ENCODE data around the gene CCDC142.
A peak's percentile ranks its signal among the peaks of the same experiment; 100 is the strongest.
"Not testable (repeated sequence)": the region's sequence is repeated elsewhere in the genome, so short reads cannot be mapped to it uniquely, and the experiment has no call there.

CCDC142 gene

DNA sequence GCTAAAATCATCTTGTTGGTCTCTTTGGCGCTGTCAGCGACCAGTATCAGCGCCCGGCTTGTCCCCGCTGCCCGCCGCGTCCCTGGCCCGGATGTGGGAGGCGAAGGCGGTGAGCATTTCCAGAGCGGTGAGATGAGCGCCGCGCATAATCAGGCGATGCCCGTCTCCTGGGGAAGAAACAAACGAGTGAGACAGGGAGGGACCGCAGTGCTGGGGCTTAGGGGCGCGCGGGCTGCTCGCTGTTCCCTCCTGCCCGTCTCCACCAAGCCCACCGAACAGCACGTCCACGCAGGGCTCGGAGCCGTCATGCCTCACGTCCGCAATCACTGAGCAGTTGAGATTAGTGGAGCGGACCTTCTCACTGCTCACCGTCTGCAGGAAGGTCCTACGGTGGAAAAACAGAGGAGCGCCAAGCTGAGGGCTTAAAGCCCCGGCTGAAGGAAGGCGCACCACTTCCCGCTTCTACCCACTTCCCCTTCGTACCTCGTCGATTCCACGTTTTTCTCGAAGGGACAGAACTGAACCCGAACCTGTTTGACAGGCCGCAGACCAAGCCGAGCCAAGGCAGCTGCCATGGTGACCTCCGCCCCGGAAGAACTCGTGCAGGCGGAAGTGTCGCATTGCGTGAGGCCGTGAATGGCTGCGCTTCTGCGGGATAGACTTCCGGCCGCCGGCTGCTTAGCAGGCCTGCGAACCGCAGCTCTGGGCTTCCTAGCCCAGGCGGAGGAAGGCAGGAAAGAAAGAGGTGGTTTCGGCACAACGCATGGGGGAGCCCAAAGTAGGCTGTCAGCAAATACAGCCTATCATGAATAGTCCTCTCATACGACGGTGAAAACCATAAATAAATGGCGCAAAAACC lies 10.5 kb downstream of the CCDC142 start, which contains the start of gene MRPL53:
Gene MRPL53 (minus strand): TSS at position 595 of the 859 bp plus-strand sequence. CDS start 20 bp downstream, at position 575.
- TF ChIP-seq, protein P1, sequence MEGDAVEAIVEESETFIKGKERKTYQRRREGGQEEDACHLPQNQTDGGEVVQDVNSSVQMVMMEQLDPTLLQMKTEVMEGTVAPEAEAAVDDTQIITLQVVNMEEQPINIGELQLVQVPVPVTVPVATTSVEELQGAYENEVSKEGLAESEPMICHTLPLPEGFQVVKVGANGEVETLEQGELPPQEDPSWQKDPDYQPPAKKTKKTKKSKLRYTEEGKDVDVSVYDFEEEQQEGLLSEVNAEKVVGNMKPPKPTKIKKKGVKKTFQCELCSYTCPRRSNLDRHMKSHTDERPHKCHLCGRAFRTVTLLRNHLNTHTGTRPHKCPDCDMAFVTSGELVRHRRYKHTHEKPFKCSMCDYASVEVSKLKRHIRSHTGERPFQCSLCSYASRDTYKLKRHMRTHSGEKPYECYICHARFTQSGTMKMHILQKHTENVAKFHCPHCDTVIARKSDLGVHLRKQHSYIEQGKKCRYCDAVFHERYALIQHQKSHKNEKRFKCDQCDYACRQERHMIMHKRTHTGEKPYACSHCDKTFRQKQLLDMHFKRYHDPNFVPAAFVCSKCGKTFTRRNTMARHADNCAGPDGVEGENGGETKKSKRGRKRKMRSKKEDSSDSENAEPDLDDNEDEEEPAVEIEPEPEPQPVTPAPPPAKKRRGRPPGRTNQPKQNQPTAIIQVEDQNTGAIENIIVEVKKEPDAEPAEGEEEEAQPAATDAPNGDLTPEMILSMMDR (IDR thresholded peaks at IDR 0.05; ENCODE audit: low read depth, low read length, missing control alignments) = no peak

DNA sequence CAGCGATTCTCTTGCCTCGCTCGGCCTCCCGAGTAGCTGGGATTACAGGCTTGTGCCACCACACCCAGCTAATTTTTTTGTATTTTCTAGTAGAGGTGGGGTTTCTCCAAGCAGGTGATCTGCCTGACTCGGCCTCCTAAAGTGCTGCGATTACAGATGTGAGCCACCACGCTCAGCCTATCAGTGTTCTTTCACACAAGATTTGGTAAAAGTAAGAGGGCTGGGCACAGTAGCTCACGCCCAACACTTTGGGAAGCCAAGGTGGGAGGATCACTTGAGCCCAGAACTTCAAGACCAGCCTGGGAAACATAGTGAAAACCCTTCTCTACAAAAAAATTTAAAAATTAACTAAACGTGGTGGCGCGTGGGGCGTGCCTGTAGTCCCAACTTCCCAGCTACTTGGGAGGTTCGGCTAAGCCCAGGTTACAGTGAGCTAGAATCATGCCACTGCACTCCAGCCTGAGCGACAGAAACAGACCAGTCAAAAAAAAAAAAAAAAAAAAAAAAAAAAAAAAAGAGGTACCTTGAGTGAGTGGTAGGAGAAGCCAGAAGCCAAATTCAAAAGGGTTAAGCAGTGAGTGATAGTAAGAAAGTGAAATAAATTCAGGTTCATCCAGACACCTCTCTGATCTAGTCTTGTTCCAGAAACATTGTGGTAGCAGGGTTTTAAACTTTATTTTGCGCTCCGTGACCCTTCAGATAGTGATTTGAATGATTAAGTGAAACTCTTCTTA lies 11.3 kb downstream of the CCDC142 start:
- H3K4me3 ChIP-seq (replicated peaks; ENCODE audit: low read depth, low read length) = peak overlapping the region; percentile 63
- DNase-seq (ENCODE audit: extremely low read depth, low read depth) = no peak
- TF ChIP-seq, protein P1 (IDR thresholded peaks at IDR 0.05; ENCODE audit: low read depth, low read length, missing control alignments) = no peak

More for the DNA sequence above, 10.5 kb downstream of the CCDC142 start, which contains the start of gene MRPL53:
- peak; percentile 84 for DNase-seq (ENCODE audit: extremely low read depth, low read depth)
- H3K4me3 ChIP-seq (replicated peaks; ENCODE audit: low read depth, low read length) = peak within 1 kb of the TSS; percentile 63

DNA sequence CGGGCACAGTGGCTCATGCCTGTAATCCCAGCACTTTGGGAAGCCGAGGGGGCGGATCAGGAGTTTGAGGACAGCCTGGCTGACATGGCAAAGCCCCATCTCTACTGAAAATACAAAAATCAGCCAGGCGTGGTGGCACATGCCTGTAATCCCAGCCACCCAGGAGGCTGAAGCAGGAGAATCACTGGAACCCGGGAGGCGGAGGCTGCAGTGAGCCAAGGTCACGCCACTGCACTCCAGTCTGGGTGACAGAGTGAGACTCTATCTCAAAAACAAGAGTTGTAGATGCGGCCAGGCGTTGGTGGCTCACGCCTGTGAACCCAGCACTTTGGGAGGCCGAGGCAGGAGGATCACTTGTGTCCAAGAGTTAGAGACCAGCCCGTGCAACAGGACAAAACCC lies 12.1 kb downstream of the CCDC142 start:
- not testable (repeated sequence) for DNase-seq (ENCODE audit: extremely low read depth, low read depth); H3K4me3 ChIP-seq (replicated peaks; ENCODE audit: low read depth, low read length)

DNA sequence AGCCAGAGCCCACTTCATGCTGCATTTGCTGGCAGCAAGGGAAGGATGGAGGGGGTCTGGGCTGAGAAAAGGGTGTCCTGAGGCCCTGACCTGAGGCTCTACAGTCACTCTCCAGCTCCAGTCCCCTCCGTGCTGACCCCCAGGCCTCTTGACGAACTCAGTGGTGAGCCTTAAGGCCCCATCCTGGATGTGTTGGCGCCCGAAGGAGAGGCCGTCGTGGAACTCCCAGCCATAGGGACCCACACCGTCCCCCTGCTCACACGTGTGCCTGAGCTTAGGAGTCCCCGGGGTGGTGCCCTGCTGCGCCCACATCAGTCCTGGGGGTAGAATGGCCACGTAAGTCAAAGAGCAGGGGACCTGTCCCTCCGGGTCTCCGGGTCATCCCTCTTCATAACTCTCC lies 18.4 kb downstream of the CCDC142 start:
- DNase-seq (ENCODE audit: extremely low read depth, low read depth) = no peak
- TF ChIP-seq, protein P1 (IDR thresholded peaks at IDR 0.05; ENCODE audit: low read depth, low read length, missing control alignments) = no peak
- peak overlapping the region; percentile 94 for H3K4me3 ChIP-seq (replicated peaks; ENCODE audit: low read depth, low read length)

DNA sequence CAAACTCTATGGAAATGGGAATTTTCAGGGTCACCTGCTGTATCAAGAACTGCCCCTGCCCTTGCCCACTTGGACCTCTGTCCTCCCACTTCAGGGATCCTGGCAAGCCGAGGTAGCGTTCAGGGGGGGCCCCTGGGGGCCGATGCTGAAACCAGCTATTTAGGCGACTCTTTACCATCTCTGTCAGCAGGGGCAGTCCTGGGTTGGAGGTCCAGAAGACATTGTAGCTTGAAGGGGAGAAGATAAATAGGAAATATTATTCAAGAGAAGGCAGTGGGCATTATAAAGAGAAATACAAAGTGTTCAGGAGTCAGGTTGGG lies 20.1 kb downstream of the CCDC142 start:
- no peak for DNase-seq (ENCODE audit: extremely low read depth, low read depth)
- H3K4me3 ChIP-seq (replicated peaks; ENCODE audit: low read depth, low read length) = no peak overlapping the region
- TF ChIP-seq, protein P1 (IDR thresholded peaks at IDR 0.05; ENCODE audit: low read depth, low read length, missing control alignments) = no peak

DNA sequence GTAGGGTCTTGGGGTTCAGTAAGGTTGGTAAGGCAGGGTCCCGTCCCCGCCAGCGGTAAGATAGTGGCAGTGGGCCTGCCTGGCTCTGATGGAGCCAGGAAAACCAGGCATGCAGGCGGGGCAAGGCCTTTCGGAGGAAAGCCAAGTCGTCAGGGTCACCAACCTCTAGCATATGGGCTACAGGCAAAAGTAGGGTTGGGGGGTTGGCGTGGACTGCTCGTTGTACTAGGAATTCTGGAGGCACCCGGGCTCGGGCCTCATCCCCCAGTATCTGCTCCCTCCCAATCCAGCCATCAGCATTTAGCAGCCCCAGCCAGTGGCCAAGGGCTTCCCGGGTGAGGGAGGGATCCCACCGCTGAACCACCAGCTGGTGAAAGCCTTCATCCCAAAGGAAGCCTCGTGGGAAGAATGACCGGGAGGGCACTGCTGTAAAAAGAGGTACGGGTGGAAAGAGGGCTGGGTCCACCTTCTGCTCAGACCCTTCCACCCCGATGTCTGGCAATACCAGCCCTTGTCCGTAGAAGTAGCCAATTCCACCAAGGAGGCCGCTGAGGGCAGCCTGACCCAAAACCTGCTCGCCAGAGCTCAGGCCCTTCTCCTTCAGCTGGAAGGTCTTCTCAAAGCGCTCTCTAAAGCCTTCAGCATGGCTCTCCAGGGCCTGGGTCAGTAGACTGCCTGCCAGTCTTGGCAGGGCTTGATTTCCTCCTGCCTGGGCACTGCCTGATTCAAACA lies 20.6 kb downstream of the CCDC142 start:
- TF ChIP-seq, protein P1 (IDR thresholded peaks at IDR 0.05; ENCODE audit: low read depth, low read length, missing control alignments) = no peak
- H3K4me3 ChIP-seq (replicated peaks; ENCODE audit: low read depth, low read length) = no peak overlapping the region
- DNase-seq (ENCODE audit: extremely low read depth, low read depth) = no peak

All from HFF-Myc (cell line).